ENCODE data around the gene MRPL37.

- TF ChIP-seq, protein P1, sequence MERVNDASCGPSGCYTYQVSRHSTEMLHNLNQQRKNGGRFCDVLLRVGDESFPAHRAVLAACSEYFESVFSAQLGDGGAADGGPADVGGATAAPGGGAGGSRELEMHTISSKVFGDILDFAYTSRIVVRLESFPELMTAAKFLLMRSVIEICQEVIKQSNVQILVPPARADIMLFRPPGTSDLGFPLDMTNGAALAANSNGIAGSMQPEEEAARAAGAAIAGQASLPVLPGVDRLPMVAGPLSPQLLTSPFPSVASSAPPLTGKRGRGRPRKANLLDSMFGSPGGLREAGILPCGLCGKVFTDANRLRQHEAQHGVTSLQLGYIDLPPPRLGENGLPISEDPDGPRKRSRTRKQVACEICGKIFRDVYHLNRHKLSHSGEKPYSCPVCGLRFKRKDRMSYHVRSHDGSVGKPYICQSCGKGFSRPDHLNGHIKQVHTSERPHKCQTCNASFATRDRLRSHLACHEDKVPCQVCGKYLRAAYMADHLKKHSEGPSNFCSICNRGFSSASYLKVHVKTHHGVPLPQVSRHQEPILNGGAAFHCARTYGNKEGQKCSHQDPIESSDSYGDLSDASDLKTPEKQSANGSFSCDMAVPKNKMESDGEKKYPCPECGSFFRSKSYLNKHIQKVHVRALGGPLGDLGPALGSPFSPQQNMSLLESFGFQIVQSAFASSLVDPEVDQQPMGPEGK (CRISPR knock-in tag; IDR thresholded peaks at IDR 0.05; ENCODE audit: borderline replicate concordance): no peak
- TF ChIP-seq GLIS3 (CRISPR knock-in tag; IDR thresholded peaks at IDR 0.05): no peak
- TF ChIP-seq ZC3H10 (CRISPR knock-in tag; IDR thresholded peaks at IDR 0.05): no peak
- TF ChIP-seq, protein P2, sequence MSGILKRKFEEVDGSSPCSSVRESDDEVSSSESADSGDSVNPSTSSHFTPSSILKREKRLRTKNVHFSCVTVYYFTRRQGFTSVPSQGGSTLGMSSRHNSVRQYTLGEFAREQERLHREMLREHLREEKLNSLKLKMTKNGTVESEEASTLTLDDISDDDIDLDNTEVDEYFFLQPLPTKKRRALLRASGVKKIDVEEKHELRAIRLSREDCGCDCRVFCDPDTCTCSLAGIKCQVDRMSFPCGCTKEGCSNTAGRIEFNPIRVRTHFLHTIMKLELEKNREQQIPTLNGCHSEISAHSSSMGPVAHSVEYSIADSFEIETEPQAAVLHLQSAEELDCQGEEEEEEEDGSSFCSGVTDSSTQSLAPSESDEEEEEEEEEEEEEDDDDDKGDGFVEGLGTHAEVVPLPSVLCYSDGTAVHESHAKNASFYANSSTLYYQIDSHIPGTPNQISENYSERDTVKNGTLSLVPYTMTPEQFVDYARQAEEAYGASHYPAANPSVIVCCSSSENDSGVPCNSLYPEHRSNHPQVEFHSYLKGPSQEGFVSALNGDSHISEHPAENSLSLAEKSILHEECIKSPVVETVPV (CRISPR knock-in tag; IDR thresholded peaks at IDR 0.05): no peak
- TF ChIP-seq, protein P3, sequence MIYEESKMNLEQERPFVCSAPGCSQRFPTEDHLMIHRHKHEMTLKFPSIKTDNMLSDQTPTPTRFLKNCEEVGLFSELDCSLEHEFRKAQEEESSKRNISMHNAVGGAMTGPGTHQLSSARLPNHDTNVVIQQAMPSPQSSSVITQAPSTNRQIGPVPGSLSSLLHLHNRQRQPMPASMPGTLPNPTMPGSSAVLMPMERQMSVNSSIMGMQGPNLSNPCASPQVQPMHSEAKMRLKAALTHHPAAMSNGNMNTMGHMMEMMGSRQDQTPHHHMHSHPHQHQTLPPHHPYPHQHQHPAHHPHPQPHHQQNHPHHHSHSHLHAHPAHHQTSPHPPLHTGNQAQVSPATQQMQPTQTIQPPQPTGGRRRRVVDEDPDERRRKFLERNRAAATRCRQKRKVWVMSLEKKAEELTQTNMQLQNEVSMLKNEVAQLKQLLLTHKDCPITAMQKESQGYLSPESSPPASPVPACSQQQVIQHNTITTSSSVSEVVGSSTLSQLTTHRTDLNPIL (CRISPR knock-in tag; IDR thresholded peaks at IDR 0.05; ENCODE audit: low read depth): no peak
- no peak for TF ChIP-seq ZNF70 (CRISPR knock-in tag; IDR thresholded peaks at IDR 0.05)
- TF ChIP-seq, protein P4, sequence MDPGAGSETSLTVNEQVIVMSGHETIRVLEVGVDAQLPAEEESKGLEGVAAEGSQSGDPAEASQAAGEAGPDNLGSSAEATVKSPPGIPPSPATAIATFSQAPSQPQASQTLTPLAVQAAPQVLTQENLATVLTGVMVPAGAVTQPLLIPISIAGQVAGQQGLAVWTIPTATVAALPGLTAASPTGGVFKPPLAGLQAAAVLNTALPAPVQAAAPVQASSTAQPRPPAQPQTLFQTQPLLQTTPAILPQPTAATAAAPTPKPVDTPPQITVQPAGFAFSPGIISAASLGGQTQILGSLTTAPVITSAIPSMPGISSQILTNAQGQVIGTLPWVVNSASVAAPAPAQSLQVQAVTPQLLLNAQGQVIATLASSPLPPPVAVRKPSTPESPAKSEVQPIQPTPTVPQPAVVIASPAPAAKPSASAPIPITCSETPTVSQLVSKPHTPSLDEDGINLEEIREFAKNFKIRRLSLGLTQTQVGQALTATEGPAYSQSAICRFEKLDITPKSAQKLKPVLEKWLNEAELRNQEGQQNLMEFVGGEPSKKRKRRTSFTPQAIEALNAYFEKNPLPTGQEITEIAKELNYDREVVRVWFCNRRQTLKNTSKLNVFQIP (CRISPR knock-in tag; IDR thresholded peaks at IDR 0.05; ENCODE audit: borderline replicate concordance, low read depth): no peak
Measured at GRCh38 chr1:54174106-54174505, 25.9 kb upstream of the MRPL37 start.
